GM12872 (cell line): ENCODE measurements around the gene CKAP5.

Source experiments
- CTCF ChIP-seq: IDR thresholded peaks from 3 replicates; pipeline ENCODE4 v1.5.1; 2011; ENCODE audit warnings: low read depth, mild to moderate bottlenecking, low read length, moderate library complexity; ENCODE audit not compliant: insufficient read depth

The CKAP5 gene

DNA sequence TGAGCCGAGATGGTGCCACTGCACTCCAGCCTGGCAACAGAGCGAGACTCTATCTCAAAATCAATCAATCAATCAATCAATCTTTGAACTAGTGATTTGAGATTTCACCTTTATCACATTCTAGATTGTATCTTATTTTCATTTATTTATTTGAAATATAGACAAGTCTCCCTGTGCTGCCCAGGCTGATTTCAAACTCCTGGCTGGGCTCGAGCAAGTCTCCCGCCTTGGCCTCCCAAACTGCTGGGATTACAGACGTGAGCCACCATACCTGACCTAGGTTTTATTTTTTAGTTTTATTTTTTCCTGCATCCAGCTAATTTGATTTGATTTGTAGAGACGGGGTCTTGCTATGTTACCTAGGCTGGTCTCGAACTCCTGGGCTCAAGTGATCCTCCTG, 109.9 kb downstream of the CKAP5 start:
- TF ChIP-seq CTCF = no peak

DNA sequence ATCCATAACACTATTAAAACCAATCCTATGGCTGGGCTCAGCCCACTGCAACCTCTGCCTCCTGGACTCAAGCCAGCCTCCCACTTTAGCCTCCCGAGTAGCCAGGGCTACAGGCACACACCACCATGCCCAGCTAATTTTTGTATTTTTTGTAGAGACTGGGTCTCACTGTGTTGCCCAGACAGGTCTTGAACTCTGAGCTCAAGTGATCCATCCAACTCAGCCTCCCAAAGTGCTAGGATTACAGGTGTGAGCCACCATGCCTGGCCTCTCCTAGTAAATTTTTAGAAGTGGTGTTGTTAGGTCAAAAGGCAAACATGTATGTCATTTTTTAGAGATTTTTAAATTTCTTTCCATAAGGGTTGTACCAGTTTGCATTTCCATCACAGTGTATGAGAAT, 112.8 kb downstream of the CKAP5 start:
- TF ChIP-seq CTCF = no peak

GRCh38 chr11:46731545-46731944, 114.5 kb downstream of the CKAP5 start:
- TF ChIP-seq CTCF = no peak

GRCh38 chr11:46729110-46730027, 116.7 kb downstream of the CKAP5 start:
- no peak for TF ChIP-seq CTCF

GRCh38 chr11:46728659-46729040, 117.4 kb downstream of the CKAP5 start:
- TF ChIP-seq CTCF = no peak

- TF ChIP-seq CTCF = no peak
These were observed 118.0 kb downstream of the CKAP5 start for GRCh38 chr11:46727952-46728658.

DNA sequence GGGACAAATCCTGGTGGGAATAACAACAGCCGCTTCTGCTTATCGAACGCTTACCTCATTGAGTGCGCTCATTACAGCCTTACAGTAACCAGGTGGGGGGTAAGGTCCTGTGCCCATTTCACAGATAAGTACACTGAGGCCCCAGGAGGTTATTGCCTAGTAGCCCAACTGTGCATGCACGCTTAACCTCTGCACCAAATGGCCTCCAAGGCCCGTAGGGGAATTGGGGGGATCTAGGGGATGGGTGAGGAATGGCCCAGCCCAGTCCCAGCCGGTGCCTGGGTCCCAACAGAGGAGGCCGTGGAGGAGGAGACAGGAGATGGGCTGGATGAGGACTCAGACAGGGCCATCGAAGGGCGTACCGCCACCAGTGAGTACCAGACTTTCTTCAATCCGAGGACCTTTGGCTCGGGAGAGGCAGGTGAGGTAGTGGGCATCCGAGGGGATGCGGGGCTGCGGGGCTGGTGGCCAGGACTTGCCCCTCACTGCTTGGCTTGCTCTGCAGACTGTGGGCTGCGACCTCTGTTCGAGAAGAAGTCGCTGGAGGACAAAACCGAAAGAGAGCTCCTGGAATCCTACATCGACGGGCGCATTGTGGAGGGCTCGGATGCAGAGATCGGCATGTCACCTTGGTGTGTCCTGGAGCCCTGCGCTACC, 119.7 kb downstream of the CKAP5 start:
- TF ChIP-seq CTCF = no peak
